NCI-H2107 treated with DMSO at 0.1 percent for 48 hours (cell line): ENCODE results near the gene DAO.
"Not testable (repeated sequence)": the region's sequence is repeated elsewhere in the genome, so short reads cannot be mapped to it uniquely, and the experiment has no call there.

ENCODE experiments used
- DNase-seq: peaks from one replicate; lab custom pipeline; 2025; ENCODE audit not compliant: unreplicated experiment; lab: John Stamatoyannopoulos, UW

DAO gene

DNA sequence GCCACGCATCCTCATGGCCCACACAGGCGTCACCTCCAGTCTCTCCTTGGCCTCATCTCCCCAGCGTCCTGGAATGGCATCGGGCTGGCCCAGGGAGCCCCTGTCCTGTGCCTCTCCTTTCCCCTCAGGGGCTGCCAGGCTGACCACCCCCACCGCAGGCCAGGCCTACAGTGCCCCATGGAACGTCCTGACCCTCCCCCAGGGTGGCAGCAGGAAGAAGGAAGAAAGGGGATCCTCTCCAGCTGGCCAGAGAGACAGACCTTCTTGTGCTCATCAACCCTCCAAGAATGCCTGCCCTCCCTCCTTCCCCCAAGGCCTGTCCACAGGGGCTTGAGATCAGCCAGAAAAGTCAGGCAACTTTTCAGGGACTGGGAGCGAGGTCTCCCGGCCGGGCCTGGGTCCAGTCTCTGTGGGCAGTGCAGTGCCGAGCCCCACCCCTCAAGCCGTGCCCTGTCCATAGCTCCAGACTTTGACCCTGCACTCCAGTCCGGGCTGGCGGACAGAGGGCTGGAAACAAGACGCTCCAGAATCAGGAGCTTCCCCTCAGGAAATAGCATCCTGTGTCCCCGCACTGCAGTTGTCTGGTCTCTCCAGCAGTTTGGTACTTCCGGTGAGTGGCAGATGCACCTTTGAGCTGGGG lies at the start of gene DAO:
Gene DAO (plus strand): TSS at position 478 of the 640 bp plus-strand sequence. CDS start 4,915 bp downstream, outside the sequence.
- no peak for DNase-seq

DNA sequence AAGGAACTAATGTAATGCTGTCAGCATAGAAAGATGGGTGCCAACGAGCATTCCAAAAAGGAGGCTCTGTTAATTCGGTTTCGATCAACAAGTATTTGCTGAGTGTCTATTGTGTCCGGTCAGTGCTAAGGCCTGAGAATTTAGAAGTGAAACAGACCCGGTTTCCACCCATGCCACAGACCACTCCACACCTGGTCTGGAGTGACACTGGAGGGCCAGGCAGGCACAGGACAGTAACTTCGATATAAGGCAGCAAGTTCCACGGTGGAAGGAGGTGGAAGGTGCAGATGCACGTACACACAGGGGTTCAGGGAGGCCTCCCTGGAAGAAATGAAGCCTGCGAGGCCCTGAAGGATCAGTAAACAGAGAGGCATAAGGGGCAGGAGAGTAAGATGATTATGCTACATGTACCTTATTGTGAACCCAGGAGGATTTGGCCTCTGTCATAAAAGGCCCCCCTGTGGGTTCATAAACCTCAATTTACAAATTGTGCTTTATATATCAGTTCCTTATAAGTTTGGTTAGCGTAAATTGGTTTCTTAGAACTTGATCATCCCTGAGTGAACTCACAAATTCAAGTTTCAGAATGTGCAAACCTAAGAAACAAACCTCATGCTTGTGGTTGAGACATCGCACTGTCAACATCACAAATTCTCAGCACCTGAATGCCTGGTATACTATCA lies 48.4 kb upstream of the DAO start:
- no peak for DNase-seq

- no peak for DNase-seq
Measured at GRCh38 chr12:108832208-108832607, 47.7 kb upstream of the DAO start.

DNA sequence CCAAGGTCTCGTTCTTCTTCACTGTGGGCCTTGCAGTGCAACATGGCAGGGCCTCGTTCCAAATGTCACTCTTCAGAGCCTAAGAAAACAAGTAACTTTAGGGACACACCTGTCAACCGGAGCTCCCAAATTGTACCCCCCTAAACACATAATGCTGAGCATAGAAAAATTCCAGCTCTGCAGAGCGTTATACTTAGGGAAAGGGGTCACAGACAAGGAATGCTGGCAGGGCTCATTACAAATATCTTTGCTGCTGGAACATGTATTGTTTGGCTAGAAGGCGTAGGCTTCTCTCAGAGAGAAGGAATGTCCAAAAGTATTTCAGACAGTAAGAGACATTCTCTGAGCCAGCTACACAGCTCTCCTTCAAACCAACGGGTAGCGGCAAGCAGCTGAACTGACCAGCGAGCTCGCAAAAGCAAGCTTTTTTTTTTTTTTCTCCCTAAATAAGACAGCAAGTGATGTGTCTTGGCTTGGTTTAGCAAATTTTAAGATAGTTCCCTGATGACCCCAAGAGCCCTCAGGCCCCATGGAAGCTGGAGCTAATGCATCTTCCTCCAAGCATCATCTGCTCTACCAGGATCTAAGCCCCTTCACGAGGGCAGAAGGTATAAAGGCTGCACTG lies 47.0 kb upstream of the DAO start:
- no peak for DNase-seq

DNA sequence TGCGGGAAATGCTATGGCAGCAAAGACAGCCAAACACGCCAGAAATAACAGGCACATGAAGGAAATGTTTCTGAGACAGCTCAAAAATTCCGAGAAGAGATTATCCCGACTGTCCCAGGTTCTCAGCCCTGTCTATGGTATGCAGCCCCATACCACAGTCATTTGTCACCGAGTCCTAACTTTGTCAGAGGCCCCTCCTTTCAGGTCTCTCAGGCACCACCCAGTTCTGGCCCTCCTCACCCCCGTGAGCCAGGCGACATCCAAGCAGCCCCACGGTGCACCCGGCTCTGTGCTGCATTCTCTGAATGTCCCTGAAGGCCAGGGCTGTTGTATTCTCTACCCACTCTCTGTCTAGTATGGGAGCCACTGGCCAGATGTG lies 46.5 kb upstream of the DAO start:
- no peak for DNase-seq

- DNase-seq = no peak
Measured at GRCh38 chr12:108833757-108834472, 46.0 kb upstream of the DAO start.

GRCh38 chr12:108835860-108836634 lies 43.8 kb upstream of the DAO start:
- DNase-seq = no peak

- DNase-seq = no peak
Measured at GRCh38 chr12:108837239-108837638, 42.7 kb upstream of the DAO start.

GRCh38 chr12:108837680-108838079 lies 42.2 kb upstream of the DAO start:
- no peak for DNase-seq

DNA sequence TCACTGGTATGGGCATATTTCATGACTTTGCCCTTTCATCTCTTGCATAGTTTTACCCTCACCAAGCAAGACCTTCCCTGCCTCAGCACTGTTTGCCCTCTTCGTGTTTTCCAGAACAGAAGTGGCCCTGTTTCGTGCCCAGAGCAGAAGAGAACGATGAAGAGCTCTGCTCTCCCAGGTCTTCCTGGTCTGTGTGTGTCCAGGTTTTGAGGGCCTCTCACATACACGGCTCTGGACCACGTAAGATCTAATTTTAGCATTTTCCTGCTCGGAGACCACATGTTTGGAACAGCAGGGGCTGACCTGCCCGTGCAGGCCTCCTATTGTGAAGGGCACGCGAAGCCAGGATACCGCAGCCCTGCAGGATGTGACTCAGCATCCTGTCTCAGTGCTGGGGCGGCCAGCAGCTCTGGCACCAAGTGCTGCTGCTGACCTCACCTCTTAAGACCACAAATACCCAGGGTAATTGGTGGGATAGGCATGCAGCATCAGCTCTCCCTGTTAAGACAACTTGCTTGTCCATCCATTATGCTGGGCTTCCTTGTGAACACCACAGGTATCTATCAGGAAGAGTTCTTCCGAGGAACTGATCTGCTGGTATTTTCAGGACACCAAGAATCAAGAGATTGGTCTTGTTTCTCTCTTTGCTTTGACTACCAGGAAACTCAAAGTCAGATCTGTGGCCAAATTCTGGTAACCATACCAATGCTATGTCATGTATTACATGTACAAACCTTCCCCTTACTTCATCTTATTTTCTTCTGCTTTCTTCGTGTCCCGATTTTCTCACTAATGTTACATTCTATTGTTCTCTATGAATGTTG lies 41.5 kb upstream of the DAO start:
- no peak for DNase-seq

DNA sequence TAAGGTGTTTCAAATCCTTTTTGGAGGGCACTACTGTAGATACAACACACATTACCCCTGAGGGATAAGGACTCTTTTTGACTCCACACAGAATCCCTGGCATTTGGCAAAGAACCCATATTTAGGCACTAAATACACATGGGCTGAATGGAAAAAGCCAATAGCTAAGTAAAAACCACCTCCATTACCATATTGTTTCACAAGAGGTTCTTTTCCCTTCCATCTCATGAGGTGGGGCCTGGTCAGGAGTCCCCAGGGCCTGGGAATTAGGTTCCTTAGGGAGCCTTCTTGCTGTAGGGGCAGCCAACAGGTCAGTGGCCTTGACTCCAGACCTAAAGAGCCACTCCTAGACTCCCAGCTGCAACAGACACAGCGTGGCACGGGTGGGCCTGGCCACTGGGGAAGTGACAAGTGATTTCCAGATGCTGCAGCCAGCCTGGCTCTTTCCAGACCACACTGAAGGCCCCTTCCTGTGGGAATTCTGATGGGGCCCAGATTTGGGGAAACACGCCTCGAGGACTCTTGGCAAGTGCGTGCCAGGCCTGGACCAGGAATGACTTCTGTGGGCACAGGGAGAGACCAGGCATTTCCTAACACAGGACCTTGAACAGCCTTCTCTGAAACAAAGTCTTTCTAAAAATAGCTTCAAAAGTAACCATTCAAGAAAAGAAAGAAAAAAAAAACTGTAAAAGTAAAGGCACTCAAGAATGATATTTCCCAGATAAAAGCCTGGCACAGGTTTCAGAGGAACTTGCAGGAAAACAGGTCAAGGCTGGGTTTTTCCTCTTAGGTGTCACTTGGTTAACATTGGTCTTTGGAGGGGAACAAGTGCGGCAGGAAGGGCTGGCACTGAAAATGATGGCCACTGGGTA lies 40.6 kb upstream of the DAO start:
- no peak for DNase-seq

DNA sequence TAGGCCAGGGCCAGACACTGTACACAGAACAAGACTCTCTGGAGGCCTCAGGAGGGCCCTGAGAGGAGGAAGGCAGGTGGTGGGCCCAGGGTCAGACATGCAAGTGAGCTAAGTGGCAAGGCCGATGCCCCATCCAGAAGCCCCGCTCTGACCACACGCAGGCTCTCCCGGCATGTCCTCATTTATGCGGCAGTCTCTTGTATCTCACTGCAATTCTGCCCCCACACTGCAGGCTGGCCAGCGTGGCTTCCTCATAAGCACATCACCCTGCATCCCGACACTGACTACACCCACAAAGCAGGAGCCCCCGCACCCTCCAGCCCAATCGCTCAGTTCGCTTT lies 40.0 kb upstream of the DAO start:
- DNase-seq = no peak

DNA sequence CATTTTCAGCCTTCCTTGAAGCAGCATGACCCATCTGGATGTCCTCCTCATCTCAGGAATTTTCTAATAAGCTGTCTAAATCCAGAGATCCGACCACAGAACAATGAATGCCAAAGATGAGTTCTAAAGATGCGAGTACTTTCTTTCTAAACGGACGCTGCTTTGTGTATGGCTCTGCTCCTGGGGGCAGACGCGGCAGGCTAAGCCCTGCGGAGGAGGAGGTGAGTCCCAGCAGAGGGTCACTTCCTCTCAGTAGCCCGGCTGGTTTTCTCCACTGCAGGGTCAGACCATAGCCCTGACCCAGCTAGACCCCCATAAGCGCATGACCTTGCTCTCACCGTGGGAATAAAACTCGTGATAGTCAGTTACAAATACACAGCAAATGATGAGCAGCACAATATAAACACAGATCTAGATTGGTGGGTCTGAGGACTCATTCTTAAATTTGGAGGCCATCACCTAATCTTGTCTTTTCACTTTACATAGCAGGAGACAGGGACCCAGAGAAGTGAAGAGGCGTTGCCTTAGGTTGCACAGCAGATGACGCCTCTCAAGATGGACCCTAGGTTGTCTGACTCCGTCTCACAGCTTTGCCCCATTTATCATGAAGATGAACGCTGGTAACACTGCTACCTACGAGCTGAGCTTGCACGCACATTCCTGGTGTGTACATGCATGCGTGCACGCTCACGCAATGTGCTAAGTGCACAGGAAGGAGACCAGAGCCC lies 39.1 kb upstream of the DAO start:
- DNase-seq = no peak

DNA sequence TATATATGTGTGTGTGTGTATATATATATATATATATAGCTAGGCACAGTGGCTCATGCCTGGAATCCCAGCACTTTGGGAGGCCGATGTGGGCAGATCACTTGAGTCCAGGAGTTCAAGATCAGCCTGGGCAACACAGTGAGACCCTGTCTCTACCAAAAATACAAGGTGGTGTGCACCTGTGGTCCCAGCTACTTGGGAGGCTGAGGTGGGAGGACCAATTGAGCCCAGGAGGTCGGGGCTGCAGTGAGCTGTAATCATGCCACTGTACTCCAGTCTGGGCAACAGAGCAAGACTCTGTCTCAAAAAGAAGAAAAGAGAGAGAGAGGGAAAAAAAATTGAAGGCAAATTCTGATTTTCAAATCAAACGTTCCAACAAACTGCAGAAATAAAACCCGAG lies 38.1 kb upstream of the DAO start:
- not testable (repeated sequence) for DNase-seq

GRCh38 chr12:108842361-108842760 lies 37.5 kb upstream of the DAO start:
- DNase-seq = no peak

- DNase-seq = no peak
Measured at GRCh38 chr12:108843187-108843586, 36.7 kb upstream of the DAO start.

DNA sequence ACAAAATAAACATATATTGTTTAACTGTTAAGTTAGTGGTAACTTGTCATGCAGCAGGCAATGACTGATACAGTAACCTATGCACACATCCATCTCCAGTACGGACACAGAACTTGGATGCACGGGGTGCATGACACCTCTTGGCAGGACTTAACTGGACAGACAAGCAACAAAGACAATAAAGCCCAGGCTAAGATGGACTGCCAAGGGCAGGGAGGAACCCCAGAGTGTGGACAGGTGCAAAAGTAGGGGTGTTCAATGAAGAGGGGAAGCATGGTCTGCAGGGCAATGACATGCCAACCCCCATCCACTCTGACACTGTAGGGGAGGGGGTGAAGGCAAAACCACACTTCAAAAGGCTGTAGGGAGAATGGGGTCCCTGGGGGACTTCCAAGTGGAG lies 34.2 kb upstream of the DAO start:
- no peak for DNase-seq

DNA sequence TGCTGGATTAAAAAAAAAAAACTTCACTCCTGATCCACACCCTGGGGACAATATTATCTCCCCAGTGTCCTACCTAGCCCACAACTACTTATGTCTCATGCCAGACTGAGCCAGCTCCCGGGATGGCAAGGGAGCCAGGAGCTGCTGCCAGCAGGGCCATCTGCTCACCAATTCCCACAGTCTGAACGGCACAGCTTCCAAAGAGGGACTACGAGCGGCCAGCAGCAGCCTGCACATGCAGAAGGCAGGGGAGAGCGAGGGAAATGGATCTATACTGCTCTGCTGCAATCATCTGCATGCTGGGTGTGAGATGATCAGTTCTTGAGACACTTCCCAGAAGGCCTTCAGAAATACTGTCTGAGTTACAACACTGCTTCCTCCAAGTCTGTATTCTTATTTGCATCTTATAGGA lies 33.6 kb upstream of the DAO start:
- no peak for DNase-seq

DNA sequence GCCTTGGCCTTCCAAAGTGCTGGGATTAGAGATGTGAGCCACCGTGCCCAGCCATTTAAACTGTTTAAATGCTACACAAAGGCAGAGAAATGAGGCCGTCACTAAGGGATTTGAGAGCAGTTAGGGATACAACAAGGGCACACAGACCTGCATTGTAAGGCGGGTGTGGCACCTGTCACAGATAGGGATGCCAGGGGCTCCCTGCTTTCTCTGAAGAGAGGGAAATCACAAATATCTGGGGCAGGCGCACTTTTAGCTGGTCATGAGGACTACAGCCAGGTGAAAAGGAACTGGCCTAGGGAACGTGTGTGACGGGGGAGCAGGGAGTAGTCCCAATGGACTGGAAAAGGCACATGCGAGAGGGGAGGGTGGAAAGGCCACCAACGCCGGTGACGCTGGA lies 32.2 kb upstream of the DAO start:
- no peak for DNase-seq
